ENCODE data around the gene MSN.

MSN gene

GRCh38 chrX:65673857-65674203 is 6.4 kb downstream of the MSN start:
- no peak for DNase-seq (ENCODE audit: low spot score)

- peak; percentile 26 for DNase-seq (ENCODE audit: low spot score)
Observed at GRCh38 chrX:65674204-65674893, 6.9 kb downstream of the MSN start.

DNA sequence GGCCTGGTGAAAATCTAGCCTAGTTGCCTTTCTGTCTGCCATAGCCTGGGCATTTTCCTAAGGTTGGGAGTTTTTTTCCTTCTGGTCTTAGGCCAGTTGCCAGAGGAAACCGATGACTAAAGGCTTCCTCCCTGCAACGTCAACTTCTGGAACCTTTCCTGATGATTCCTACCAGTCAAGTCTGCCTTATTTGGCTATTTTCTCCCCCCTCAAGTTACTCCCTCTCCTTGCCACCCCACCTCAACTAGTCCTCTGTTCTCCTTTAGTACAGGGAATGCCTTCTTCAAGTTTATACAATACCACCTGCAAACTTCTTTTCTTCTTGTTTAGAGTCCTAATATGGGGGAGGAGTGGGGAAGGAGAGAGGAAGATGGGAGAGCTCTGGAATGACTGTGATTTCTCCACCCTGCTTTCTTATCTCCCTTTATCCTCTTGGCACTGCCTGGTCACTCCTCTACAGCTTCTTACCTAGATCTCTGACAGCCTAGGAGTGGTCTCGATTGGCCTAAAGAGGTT is 10.6 kb downstream of the MSN start:
- DNase-seq (ENCODE audit: low spot score), result peak; percentile 84

DNA sequence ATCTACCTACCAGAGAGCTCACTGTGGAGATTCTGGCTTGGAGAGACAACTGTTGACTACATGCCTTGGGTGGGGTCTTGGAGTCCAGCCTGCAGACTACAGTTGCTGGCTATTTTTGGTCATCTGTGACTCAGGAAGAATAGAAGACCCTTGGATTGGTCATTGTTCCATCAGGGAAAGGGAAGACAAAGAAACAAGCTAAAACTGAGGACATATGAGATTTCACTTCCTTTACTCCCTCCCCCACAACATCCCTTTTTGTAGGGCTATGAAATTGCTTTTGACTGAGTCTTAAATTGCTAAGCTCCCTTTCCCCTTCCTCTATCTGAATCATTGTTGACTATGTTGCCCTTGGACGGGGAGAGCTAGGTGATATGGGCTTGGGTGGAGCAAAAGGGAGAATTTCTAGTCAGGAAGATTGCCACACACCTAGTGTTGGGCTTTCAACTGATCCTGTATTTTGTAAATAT is 11.7 kb downstream of the MSN start:
- DNase-seq (ENCODE audit: low spot score), result peak; percentile 87

GRCh38 chrX:65681810-65682209 is 14.4 kb downstream of the MSN start:
- no peak for DNase-seq (ENCODE audit: low spot score)

GRCh38 chrX:65685112-65685511 is 17.7 kb downstream of the MSN start:
- no peak for DNase-seq (ENCODE audit: low spot score)

DNA sequence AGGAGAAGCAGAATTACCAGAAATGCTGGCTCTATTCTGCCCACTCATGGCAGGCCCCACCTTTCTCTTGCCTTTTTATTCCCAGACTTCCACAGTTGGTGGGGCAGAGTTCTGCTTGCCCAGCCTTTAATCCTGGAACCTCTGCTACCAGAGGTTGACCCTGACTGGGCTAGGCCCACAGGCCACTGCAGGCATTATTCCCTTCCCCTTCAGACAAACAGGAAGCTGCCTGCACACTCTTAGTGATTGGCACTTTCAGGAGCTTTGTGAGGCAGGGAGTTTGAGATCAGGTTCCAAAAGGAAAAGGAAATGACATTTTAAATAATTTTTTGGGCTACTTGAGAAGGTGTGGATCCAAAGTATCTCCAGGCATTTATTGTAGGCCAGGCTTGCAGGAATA is 18.8 kb downstream of the MSN start:
- no peak for DNase-seq (ENCODE audit: low spot score)

DNA sequence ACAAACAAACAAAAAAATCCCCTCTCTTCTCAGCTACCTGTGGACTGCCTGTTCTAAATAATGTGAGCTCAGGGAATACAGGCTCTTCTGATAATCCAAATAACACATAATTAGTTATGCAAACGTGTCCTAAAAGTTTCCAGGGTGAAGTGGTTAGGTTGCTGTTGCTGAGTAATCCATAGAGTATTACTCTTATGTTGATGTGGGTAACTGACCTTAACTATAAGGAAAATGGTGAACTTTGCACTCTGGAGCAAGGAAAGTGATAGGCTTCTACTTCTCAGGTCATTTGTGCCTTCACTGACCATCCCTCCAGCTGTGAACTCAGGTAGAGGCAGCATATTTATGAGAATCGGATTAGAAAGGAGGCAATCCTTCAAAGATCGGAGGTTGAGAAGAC is 19.9 kb downstream of the MSN start:
- DNase-seq (ENCODE audit: low spot score), result no peak

- DNase-seq (ENCODE audit: low spot score), result peak; percentile 68
Observed at GRCh38 chrX:65688403-65688871, 21.0 kb downstream of the MSN start.

GRCh38 chrX:65689377-65689776 is 21.9 kb downstream of the MSN start:
- DNase-seq (ENCODE audit: low spot score), result peak; percentile 87

GRCh38 chrX:65690057-65690855 is 22.8 kb downstream of the MSN start:
- peak; percentile 95 for DNase-seq (ENCODE audit: low spot score)

DNA sequence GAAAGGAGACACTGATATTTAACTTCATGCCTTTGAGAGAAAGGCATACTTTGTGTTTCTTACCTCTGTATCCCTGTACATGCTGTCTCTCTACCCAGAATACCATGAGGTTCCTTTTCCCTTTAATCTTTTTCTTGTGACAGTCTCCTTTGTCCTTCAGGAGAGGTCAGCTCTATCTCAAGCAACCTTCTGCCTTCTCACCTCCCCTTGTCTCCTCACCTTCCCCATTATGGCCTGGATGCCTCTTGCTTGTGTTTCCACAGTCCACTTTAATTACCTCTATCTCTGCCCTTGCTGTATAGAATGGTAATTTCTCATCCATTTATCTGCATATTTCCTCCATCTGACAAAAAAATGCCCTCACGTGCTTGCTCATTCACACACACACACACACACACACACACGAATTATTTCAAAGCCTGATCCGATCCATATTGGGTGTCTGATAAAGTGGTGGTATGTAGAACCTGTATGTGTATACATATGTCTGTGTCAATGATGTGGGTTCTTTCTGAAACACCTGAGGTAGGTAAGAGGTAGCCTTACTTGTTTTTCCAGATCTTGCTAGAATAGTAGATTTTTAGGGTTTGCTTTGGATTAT is 28.5 kb downstream of the MSN start:
- no peak for DNase-seq (ENCODE audit: low spot score)

DNA sequence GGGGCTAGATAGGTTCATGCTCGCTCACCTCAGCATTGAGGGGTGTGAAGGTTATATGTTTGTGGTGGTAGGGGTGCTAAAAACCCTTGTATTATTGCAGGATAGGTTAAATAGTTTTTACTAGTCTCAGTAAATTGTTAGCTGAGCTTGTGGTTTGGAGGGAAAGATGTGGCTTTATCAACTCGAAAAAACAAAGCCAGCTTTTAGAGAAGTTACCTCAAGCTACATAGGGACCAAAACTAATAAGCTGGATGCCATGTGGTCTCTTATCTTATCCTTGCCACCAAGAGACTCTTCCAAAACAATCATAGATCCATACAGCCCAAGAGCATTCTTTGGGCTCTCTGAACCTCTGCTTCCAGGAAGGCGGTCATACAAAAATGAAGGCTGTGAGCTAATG is 29.2 kb downstream of the MSN start:
- no peak for DNase-seq (ENCODE audit: low spot score)

DNA sequence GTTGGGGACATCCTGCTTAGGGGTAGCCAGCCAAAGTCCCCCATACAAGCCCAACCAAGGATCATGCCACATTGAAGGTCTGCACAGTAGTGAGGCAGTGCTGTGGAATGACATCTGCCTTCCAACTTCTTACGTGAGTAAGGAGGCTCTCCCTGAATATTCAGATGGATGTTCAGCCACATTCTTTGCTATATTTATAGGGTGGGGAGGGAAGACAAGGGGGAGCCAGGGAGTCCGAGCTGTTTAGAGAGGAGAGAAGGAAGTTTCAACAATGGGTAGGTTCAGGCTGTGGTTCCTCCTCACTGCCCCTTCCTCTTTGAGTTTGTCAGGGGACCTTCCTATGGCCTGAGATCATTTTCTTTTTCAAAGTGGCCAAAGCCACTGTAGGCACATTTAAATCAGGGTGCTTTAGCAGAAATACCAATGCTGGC is 29.8 kb downstream of the MSN start:
- DNase-seq (ENCODE audit: low spot score), result peak; percentile 68

DNA sequence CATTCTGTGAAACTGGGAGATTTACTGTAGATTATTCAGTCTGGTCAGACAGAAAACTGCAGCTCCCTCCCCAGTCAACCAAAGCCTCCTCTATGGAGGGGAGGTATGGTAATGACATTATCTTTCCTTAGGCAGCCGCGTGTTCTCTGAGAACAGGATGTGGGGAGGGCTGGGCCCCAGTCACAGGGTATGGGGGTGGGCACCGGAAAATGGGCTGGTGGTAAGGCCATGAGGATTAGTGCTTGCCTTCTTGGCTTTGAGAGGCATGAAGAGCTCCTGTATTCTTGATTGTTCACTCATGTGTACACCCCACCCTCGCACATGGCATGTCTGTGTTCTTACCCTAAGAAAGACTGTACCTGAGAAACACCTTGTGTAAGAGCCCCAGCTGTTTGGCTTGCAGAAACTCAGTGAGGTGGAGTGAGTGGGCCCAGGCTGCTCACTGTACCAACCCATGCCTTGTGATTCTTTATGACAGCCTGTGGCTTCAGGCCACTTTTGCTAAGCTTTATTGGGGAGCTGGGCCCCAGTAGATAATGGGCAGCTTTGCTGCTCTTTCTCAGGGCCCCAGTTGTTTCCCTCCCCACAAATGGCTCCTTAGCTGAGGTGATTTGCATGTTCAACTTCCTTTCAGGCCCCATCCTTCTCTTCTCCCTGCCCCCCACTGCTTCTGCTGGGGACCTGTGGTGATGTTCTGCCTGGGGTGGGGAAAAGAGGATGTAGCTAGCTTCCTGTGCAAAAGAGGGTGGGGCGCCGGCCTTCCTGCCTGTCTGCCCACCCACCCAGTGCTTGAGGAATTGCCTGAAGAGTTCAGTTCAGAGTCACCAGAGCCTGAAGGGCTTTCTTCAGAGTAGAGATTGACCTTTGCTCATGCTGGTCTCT is 30.7 kb downstream of the MSN start:
- peak; percentile 58 for DNase-seq (ENCODE audit: low spot score)

DNA sequence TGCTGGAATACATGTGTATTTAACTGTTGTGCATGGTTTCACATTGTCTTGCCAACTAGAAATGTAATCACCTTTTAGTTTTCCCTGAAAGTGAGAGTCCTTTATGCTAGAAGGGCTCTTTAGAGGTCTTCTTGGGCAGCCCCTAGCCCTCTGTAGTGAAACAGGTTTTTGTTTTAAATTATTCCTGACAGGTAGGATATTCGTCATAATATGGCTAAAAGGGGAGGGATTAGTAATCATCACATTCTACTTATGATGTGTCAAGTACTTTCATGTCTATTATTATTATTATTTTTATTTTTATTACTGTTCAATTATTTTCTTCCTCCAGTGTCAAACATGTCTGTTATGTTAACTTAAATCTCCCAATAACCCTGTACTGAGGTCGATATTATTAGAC is 35.5 kb downstream of the MSN start:
- DNase-seq (ENCODE audit: low spot score), result no peak

DNA sequence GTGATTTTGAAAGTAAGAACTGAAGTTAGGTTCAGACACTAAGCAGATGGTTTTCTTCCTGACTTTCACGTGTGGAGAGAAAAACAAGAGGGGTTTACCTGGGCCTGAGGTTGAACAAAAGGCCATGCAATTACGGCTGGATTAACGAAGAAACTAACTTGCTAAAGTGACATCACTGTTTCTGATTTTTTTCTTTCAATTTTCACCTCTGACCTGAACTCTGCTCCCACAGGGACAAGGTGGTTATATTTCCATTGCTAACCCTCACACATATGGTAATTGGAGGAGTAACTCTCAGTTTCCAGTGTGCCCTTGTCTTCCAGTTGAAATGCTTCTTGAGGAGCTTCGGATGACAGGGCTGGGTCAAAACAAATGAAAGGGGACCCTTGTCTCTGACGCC is 38.0 kb downstream of the MSN start:
- no peak for DNase-seq (ENCODE audit: low spot score)

DNA sequence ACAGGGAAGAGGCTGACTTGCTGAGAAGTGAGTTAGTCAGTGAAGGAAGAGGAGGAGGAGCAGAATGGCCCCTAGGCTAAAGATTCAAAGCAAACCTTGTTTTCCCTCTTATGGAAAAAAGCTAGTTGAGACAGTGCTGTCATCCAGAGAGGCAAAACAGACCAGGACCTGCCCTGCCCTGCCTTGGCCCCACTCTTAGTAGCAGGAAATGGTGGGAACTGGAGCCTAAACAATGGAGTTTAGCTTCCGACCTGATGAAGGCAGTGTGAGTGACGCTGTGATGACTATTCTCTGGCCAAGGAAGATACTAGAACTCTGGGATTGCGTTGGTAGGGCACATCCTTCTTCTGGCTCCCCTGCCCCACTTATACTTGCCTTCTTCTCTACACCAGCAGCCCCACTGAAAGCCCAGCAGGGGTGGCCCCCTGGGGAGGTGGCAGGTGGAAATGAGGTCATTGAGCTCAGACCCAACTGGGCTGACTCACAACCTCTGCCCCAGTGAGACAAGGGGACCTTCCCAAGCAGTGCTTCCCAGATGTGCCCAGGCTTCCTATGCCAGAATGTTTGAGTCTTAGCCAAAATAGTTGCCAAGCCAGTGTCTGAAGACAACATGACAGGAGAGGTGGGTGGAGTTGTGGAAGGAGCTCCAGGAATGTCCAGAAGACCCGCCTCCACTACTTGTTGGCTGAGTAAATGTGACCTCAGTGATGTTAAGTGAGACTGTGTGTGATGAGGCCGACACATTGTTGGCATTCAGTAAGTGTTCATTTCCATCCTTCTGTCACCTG is 38.8 kb downstream of the MSN start:
- peak; percentile 97 for DNase-seq (ENCODE audit: low spot score)

GRCh38 chrX:65707151-65707550 is 39.7 kb downstream of the MSN start:
- no peak for DNase-seq (ENCODE audit: low spot score)

DNA sequence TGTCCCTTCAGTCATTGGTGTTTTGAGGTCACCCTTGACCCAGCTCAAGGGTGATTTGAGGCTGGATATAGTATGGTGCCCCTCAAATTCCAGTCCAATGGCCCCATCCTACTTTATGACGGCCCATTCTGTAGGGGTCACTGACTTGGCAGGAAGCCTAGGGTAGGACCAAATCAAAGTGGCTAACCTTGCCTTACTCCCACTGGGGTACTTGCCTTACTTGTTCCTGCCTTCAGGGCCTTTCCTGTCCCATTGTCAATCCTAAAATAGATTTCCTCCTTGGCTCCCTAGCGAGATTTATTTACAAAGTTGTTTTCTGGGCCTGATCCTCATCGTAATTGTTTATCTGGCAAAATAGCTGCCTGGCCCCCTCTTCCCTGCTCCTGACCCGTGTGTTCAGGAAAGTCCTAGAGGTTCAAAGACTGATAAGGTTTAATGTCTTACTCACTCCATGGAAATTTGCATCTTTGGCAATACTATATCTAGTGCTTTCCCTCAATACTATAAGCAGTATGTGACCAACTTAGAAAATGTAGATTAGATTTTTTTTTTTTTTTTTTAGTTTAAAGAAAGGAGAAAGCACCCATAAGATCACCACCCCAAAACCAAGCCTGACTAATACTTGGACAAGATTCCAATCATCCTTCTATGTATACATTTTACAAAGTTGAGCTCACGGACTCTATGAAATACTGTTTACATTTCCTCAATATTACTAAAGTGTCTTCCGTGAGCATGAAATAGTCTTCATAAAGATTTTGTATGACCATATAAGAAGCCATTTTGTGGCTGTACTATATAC is 44.8 kb downstream of the MSN start:
- DNase-seq (ENCODE audit: low spot score), result no peak
